ENCODE results near the gene R3HDM4.
A peak's percentile ranks its signal among the peaks of the same experiment; 100 is the strongest.

R3HDM4 gene

DNA sequence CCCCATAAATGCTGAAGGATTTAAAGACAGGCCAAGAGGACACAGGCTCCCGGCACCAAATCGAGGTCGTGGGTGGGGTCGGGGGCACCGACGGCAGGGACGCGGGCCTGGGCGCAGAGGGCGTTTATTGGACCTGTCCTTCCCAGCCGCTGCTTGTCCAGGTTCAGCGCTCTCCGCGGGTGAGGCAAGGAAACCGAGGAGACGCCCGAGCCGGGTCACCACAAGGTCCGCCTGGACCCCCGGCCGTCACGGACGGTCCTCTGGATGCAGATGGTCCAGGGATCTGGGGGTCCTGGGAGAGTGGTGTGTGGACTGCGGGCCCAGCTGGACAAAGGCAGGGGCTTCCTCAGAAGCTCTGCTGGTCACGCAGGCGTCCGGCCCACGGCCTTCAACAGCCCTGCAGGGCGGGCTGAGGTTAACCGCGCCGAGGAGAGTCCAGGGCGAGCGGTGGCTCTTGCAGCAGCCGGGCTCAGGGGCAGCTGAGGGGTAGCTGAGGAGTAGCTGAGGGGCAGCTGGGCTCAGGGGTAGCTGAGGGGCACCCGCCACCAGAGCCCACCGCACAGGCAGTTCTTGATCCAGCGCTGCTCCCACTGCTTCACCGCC is 45.1 kb downstream of the R3HDM4 start:
- H4K91ac ChIP-seq (ENCODE audit: low read depth, low read length) = no peak overlapping the region
- H3K79me2 ChIP-seq (ENCODE audit: control insufficient read depth, insufficient read depth, low read length, poor library complexity) = peaks cover 4% of the 10 kb centered on the region
- no peak for DNase-seq
- H2BK120ac ChIP-seq (ENCODE audit: insufficient read depth, low read length, poor library complexity) = no peak overlapping the region
- peaks cover 13 to 16% of the 10 kb centered on the region in 2 experiments for H3K4me1 ChIP-seq (ENCODE audit: control insufficient read depth in 1 of 2, insufficient read depth in 2 of 2, low read length in 2 of 2)
- no CpG with 5 or more reads among the region's 39 CpGs for WGBS (ENCODE audit: extremely low coverage, insufficient coverage, insufficient read length)
- H4K12ac ChIP-seq (ENCODE audit: low read depth, low read length) = no peak overlapping the region
- H3K18ac ChIP-seq (ENCODE audit: low read length) = peak overlapping the region; percentile 69
- no peak overlapping the region for H3K23ac ChIP-seq (ENCODE audit: low read length)
- H3K27me3 ChIP-seq (ENCODE audit: insufficient read depth, low read length) = no peaks in the 10 kb centered on the region
- no peak overlapping the region for H3K4ac ChIP-seq (ENCODE audit: low read depth, low read length)
- peaks cover 5% of the 10 kb centered on the region for H3K79me1 ChIP-seq (ENCODE audit: low read length)
- H2AFZ ChIP-seq (ENCODE audit: insufficient read depth, low read length, poor library complexity) = no peak overlapping the region
- H2AK5ac ChIP-seq (ENCODE audit: low read length) = no peak overlapping the region
- H3K36me3 ChIP-seq (ENCODE audit: control insufficient read depth in 1 of 2, insufficient read depth in 2 of 2, low read length in 2 of 2) = peaks cover 30 to 35% of the 10 kb centered on the region in 2 experiments
- H3K4me2 ChIP-seq (ENCODE audit: low read length) = no peak overlapping the region
- no peak overlapping the region for H3K9ac ChIP-seq (ENCODE audit: low read length)
- H3K14ac ChIP-seq (ENCODE audit: low read length) = no peak overlapping the region
- H2BK5ac ChIP-seq (ENCODE audit: low read depth, low read length, poor library complexity) = no peak overlapping the region
- H2BK12ac ChIP-seq (ENCODE audit: low read length) = no peak overlapping the region
- H4K8ac ChIP-seq (ENCODE audit: low read depth, low read length) = no peak overlapping the region
- H3K27ac ChIP-seq (ENCODE audit: low read depth, low read length) = no peak overlapping the region
- H3K4me3 ChIP-seq (ENCODE audit: low read depth, low read length) = no peak overlapping the region
- no peaks in the 10 kb centered on the region for H3K9me3 ChIP-seq (ENCODE audit: insufficient read depth, low read depth, low read length)

DNA sequence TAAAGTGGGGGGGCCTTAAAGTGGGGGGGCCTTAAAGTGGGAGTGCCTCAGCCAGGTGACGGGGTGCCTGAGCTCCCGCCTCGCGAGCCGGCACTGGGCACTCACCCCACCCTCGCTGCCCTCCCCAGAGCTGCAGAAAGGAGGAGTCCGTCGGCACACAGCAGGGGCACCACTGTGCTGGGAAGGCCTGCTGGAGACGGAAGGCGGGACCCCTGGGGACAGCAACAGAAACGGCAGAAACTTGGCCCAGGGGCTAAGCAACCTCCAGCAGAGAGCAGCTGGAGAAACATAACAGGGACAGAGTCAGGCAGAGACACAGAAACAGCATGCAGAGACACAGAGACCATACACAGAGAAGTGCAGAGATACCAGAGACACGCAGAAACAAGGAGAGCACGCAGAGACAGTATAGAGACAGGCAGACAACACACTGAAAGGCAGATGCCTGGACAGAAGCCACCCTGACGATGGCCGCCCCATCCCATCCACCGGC is 45.7 kb downstream of the R3HDM4 start:
- Histone ChIP-seq H3K27me3 (ENCODE audit: insufficient read depth, low read length) (no peaks in the 10 kb centered on the region), H3K4ac (ENCODE audit: low read depth, low read length) (no peak overlapping the region), H4K8ac (ENCODE audit: low read depth, low read length) (no peak overlapping the region), H2AK5ac (ENCODE audit: low read length) (no peak overlapping the region), H3K9ac (ENCODE audit: low read length) (no peak overlapping the region), H3K27ac (ENCODE audit: low read depth, low read length) (no peak overlapping the region), H3K14ac (ENCODE audit: low read length) (no peak overlapping the region), H4K12ac (ENCODE audit: low read depth, low read length) (no peak overlapping the region), H3K23ac (ENCODE audit: low read length) (no peak overlapping the region), H3K79me1 (ENCODE audit: low read length) (peaks cover 5% of the 10 kb centered on the region), H2BK12ac (ENCODE audit: low read length) (no peak overlapping the region), H3K9me3 (ENCODE audit: insufficient read depth, low read depth, low read length) (no peaks in the 10 kb centered on the region), H3K4me3 (ENCODE audit: low read depth, low read length) (no peak overlapping the region), H3K4me2 (ENCODE audit: low read length) (no peak overlapping the region), H3K79me2 (ENCODE audit: control insufficient read depth, insufficient read depth, low read length, poor library complexity) (peaks cover 4% of the 10 kb centered on the region), H2AFZ (ENCODE audit: insufficient read depth, low read length, poor library complexity) (no peak overlapping the region), H3K18ac (ENCODE audit: low read length) (no peak overlapping the region), H2BK120ac (ENCODE audit: insufficient read depth, low read length, poor library complexity) (no peak overlapping the region), H3K36me3 (ENCODE audit: control insufficient read depth in 1 of 2, insufficient read depth in 2 of 2, low read length in 2 of 2) (peaks cover 30 to 35% of the 10 kb centered on the region in 2 experiments), H2BK5ac (ENCODE audit: low read depth, low read length, poor library complexity) (no peak overlapping the region), H3K4me1 (ENCODE audit: control insufficient read depth in 1 of 2, insufficient read depth in 2 of 2, low read length in 2 of 2) (peaks cover 13 to 18% of the 10 kb centered on the region in 2 experiments), H4K91ac (ENCODE audit: low read depth, low read length) (no peak overlapping the region)
- DNase-seq = no peak
- WGBS (ENCODE audit: extremely low coverage, insufficient coverage, insufficient read length) = no CpG with 5 or more reads among the region's 16 CpGs

DNA sequence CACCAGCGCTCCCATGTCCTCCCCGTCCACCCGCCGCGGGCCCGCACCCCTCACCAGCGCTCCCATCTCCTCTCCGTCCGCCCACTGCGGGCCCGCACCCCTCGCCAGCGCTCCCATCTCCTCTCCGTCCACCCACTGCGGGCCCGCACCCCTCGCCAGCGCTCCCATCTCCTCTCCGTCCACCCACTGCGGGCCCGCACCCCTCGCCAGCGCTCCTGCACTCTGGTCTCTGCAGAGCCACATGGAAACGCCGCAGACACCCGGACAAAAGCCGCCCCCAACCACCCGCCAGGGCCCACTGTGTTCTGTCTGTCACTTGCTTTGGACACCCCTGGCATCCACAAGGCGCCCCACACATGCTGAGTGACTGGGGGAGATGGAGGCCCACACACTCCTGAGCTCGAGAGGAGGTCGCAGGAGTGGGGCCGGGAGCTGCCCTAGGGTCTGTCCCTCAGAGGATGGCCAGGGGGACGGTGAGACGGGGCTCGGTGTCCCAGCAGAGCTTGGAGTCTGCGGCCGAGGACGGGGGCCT is 46.2 kb downstream of the R3HDM4 start:
- no peak overlapping the region for H3K27ac ChIP-seq (ENCODE audit: low read depth, low read length)

DNA sequence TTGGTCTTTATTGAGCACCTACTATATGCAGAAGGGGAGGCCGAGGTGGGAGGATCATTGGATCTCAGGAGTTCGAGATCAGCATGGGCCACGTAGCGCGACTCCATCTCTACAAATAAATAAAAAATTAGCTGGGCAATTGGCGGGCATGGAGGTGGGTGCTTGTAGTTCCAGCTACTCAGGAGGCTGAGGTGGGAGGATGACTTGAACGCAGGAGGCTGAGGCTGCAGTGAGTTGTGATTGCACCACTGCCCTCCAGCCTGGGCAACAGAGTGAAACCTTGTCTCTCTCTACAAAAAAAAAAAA is 49.8 kb downstream of the R3HDM4 start:
- H3K79me2 ChIP-seq (ENCODE audit: control insufficient read depth, insufficient read depth, low read length, poor library complexity) = no peaks in the 10 kb centered on the region
- no peak overlapping the region for H3K27ac ChIP-seq (ENCODE audit: low read depth, low read length)
- H3K23ac ChIP-seq (ENCODE audit: low read length) = no peak overlapping the region
- no peak overlapping the region for H3K14ac ChIP-seq (ENCODE audit: low read length)
- H3K9ac ChIP-seq (ENCODE audit: low read length) = no peak overlapping the region
- H2BK12ac ChIP-seq (ENCODE audit: low read length) = no peak overlapping the region
- H2AK5ac ChIP-seq (ENCODE audit: low read length) = no peak overlapping the region
- WGBS (ENCODE audit: extremely low coverage, insufficient coverage, insufficient read length) = no CpG with 5 or more reads among the region's 7 CpGs
- no peak overlapping the region for H3K4me3 ChIP-seq (ENCODE audit: low read depth, low read length)
- no peak overlapping the region for H3K18ac ChIP-seq (ENCODE audit: low read length)
- no peak overlapping the region for H4K12ac ChIP-seq (ENCODE audit: low read depth, low read length)
- peaks cover 11% of the 10 kb centered on the region in 2 experiments for H3K36me3 ChIP-seq (ENCODE audit: control insufficient read depth in 1 of 2, insufficient read depth in 2 of 2, low read length in 2 of 2)
- DNase-seq = no peak
- peaks cover 4 to 9% of the 10 kb centered on the region in 2 experiments for H3K4me1 ChIP-seq (ENCODE audit: control insufficient read depth in 1 of 2, insufficient read depth in 2 of 2, low read length in 2 of 2)
- H2BK5ac ChIP-seq (ENCODE audit: low read depth, low read length, poor library complexity) = no peak overlapping the region
- peaks cover 16% of the 10 kb centered on the region for H3K9me3 ChIP-seq (ENCODE audit: insufficient read depth, low read depth, low read length)
- no peaks in the 10 kb centered on the region for H3K79me1 ChIP-seq (ENCODE audit: low read length)
- no peak overlapping the region for H2BK120ac ChIP-seq (ENCODE audit: insufficient read depth, low read length, poor library complexity)
- no peak overlapping the region for H4K8ac ChIP-seq (ENCODE audit: low read depth, low read length)
- no peak overlapping the region for H4K91ac ChIP-seq (ENCODE audit: low read depth, low read length)
- peaks cover 11% of the 10 kb centered on the region for H3K27me3 ChIP-seq (ENCODE audit: insufficient read depth, low read length)
- H3K4ac ChIP-seq (ENCODE audit: low read depth, low read length) = no peak overlapping the region
- H3K4me2 ChIP-seq (ENCODE audit: low read length) = no peak overlapping the region
- no peak overlapping the region for H2AFZ ChIP-seq (ENCODE audit: insufficient read depth, low read length, poor library complexity)

More for the DNA sequence above, 46.2 kb downstream of the R3HDM4 start:
- H2AFZ ChIP-seq (ENCODE audit: insufficient read depth, low read length, poor library complexity) = no peak overlapping the region
- H3K27me3 ChIP-seq (ENCODE audit: insufficient read depth, low read length) = no peaks in the 10 kb centered on the region
- peaks cover 4% of the 10 kb centered on the region for H3K79me2 ChIP-seq (ENCODE audit: control insufficient read depth, insufficient read depth, low read length, poor library complexity)
- no peak overlapping the region for H2BK120ac ChIP-seq (ENCODE audit: insufficient read depth, low read length, poor library complexity)
- peaks cover 2% of the 10 kb centered on the region for H3K9me3 ChIP-seq (ENCODE audit: insufficient read depth, low read depth, low read length)
- H3K14ac ChIP-seq (ENCODE audit: low read length) = no peak overlapping the region
- no peak overlapping the region for H3K4ac ChIP-seq (ENCODE audit: low read depth, low read length)
- no peak overlapping the region for H4K8ac ChIP-seq (ENCODE audit: low read depth, low read length)
- H3K18ac ChIP-seq (ENCODE audit: low read length) = no peak overlapping the region
- peaks cover 30% of the 10 kb centered on the region in 2 experiments for H3K36me3 ChIP-seq (ENCODE audit: control insufficient read depth in 1 of 2, insufficient read depth in 2 of 2, low read length in 2 of 2)
- peaks cover 13 to 18% of the 10 kb centered on the region in 2 experiments for H3K4me1 ChIP-seq (ENCODE audit: control insufficient read depth in 1 of 2, insufficient read depth in 2 of 2, low read length in 2 of 2)
- H2BK5ac ChIP-seq (ENCODE audit: low read depth, low read length, poor library complexity) = no peak overlapping the region
- WGBS (ENCODE audit: extremely low coverage, insufficient coverage, insufficient read length) = no CpG with 5 or more reads among the region's 38 CpGs
- no peak overlapping the region for H4K91ac ChIP-seq (ENCODE audit: low read depth, low read length)
- no peak overlapping the region for H3K9ac ChIP-seq (ENCODE audit: low read length)
- no peak overlapping the region for H3K23ac ChIP-seq (ENCODE audit: low read length)
- H3K79me1 ChIP-seq (ENCODE audit: low read length) = peaks cover 5% of the 10 kb centered on the region
- DNase-seq = no peak
- H3K4me3 ChIP-seq (ENCODE audit: low read depth, low read length) = no peak overlapping the region
- H2AK5ac ChIP-seq (ENCODE audit: low read length) = no peak overlapping the region
- H2BK12ac ChIP-seq (ENCODE audit: low read length) = no peak overlapping the region
- no peak overlapping the region for H3K4me2 ChIP-seq (ENCODE audit: low read length)
- H4K12ac ChIP-seq (ENCODE audit: low read depth, low read length) = no peak overlapping the region
